Activated naive CD4-positive, alpha-beta T cell treated with anti-CD3 and anti-CD28 coated beads for 36 hours (primary cell): ENCODE measurements around the gene YY1AP1. TPM values are rescaled to one million over a fixed set of nuclear protein-coding genes. Genes with fewer than 3 reads are reported as not detected.
"Not testable (repeated sequence)": the region's sequence is repeated elsewhere in the genome, so short reads cannot be mapped to it uniquely, and the experiment has no call there.

Experiments
- CTCF ChIA-PET: fragments of 350-600 bp; sonication (Branson Sonifier 250); formaldehyde crosslinking; loops from one replicate; lab custom pipeline; 2021; ENCODE audit warnings: antibody characterized with exemption; lab: Charles Lee
- DNase-seq: peaks from one replicate; pipeline ENCODE4 v3.0.0-alpha.2; 2020
- H3K27ac Mint-ChIP-seq: one replicate; pipeline ENCODE4 v1.8.0; 2021; ENCODE audit warnings: mild to moderate bottlenecking, mixed read lengths
- H3K27me3 Mint-ChIP-seq: one replicate; pipeline ENCODE4 v1.8.0; 2021; ENCODE audit warnings: low read depth, mixed read lengths
- H3K36me3 Mint-ChIP-seq: one replicate; pipeline ENCODE4 v1.8.0; 2021; ENCODE audit warnings: low read depth, mixed read lengths
- H3K4me1 Mint-ChIP-seq: one replicate; pipeline ENCODE4 v1.8.0; 2021; ENCODE audit warnings: low read depth, mixed read lengths
- H3K4me3 Mint-ChIP-seq: one replicate; pipeline ENCODE4 v1.8.0; 2021; ENCODE audit warnings: mild to moderate bottlenecking, moderate library complexity, mixed read lengths
- H3K9me3 Mint-ChIP-seq: one replicate; pipeline ENCODE4 v1.8.0; 2021; ENCODE audit warnings: mixed read lengths
- intact Hi-C: fragments of 100-400 bp; cut with micrococcal nuclease; formaldehyde crosslinking; loops from one replicate; pipeline ENCODE4 v1.15.1; 2023
- total RNA-seq, 2 experiments: library from RNA; stranded (reverse); gene quantifications; one replicate each; pipeline ENCODE4 v1.2.3, GENCODE V29; 2021

Gene YY1AP1, protein sequence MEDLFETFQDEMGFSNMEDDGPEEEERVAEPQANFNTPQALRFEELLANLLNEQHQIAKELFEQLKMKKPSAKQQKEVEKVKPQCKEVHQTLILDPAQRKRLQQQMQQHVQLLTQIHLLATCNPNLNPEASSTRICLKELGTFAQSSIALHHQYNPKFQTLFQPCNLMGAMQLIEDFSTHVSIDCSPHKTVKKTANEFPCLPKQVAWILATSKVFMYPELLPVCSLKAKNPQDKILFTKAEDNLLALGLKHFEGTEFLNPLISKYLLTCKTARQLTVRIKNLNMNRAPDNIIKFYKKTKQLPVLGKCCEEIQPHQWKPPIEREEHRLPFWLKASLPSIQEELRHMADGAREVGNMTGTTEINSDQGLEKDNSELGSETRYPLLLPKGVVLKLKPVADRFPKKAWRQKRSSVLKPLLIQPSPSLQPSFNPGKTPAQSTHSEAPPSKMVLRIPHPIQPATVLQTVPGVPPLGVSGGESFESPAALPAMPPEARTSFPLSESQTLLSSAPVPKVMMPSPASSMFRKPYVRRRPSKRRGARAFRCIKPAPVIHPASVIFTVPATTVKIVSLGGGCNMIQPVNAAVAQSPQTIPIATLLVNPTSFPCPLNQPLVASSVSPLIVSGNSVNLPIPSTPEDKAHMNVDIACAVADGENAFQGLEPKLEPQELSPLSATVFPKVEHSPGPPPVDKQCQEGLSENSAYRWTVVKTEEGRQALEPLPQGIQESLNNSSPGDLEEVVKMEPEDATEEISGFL
- total RNA-seq = 10 to 100 TPM; 54.8 to 59.5 TPM

DNA sequence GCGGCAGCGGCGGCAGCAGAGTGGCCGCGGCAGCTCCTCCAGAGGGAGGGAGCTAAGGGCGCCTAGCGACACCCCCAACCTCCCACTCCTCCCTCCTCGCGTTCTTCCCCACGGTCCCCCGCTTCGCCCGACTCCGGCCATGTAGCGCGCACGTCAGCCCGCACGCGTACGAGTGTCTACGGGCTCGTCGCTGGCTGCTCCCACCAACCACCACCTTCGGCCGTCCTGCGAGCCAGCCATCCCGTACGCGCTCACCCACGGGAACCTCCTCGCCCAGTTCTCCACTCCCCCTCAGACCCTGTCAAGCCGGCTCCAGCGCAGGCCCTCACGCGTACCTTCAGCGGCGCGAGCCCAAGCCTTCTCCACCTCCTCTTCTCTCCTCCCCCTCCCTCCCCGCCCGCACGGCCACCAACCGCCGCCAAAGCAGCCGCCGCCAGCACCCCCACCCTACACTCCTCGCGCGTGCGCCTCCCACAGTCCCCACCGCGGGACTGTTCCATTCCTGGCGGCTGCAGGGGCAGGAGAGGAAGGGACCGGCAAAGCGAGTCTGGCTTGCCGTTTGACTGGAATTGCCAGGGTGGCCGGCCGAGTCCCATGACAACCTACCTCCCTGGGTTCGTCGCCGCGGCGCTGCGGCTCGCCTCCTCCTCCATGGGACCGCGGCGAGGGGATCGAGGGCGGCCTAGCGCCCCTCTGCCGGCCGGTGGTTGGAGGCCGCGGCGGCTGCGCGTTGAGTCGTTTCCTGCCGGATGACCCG lies at the start of gene YY1AP1:
Gene YY1AP1, minus strand, starts transcription at position 451 of the 757 bp plus-strand sequence. CDS start 8,338 bp downstream, outside the sequence.
- H3K4me3 Mint-ChIP-seq = peak within 1 kb of the TSS; percentile 97
- peak; percentile 93 for DNase-seq
- H3K27ac Mint-ChIP-seq = peak within 1 kb of the TSS; percentile 95
- peaks cover 70% of the 10 kb centered on the region for H3K4me1 Mint-ChIP-seq
- CTCF ChIA-PET = no interaction called here
- no peaks in the 10 kb centered on the region for H3K27me3 Mint-ChIP-seq
- peaks cover 44% of the 10 kb centered on the region for H3K36me3 Mint-ChIP-seq
- H3K9me3 Mint-ChIP-seq = no peaks in the 10 kb centered on the region
- intact Hi-C loops = loop anchor here (1.0 to 5.0 kb wide), 6 partner anchors 56 to 444 kb away; partner anchors contain the start of genes FDPS, GON4L, KHDC4 and LAMTOR2

DNA sequence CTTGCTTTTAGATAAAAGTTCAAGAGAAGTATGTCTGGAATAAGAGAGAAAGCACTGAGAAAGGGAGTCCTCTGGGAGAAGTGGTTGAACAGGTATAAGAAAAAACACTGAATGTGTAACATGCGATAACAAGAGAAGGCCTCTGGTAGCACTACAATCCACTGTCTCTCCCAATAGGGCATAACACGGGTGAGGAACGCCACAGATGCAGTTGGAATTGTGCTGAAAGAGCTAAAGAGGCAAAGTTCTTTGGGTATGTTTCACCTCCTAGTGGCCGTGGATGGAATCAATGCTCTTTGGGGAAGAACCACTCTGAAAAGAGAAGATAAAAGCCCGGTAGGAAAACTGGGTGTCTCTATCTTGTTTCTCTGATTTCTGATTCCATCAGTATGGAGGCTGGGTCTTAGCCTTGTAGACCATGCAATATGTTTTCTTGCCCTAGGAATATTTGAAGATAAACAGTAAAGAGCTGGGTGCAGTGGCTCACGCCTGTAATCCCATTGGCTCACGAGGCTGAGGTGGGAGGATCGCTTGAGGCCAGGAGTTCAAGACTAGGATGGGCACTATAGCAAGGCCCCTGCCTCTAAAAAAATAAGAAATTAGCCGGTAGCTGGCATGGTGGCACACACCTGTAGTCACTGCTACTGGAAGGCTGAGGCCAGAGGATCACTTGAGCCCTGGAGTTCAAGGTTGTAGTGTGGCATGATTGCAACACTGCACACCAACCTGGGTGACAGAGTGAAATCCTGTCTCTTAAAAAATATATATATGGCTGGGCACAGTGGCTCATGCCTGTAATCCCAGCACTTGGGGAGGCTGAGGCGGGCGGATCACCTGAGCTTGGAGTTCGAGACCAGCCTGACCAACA lies 40.7 kb upstream of the YY1AP1 start:
- H3K4me1 Mint-ChIP-seq = no peaks in the 10 kb centered on the region
- CTCF ChIA-PET = interaction anchor here (0.5 to 1.5 kb wide), 7 partner anchors 8 to 478 kb away, joined by 3 to 6 read pairs (median 3); partner anchors contain the start of gene RUSC1
- no peaks in the 10 kb centered on the region for H3K9me3 Mint-ChIP-seq
- H3K27ac Mint-ChIP-seq = no peak overlapping the region
- intact Hi-C loops = no loop called here
- peak; percentile 49 for DNase-seq
- H3K4me3 Mint-ChIP-seq = no peak overlapping the region
- H3K36me3 Mint-ChIP-seq = peaks cover 8% of the 10 kb centered on the region
- no peaks in the 10 kb centered on the region for H3K27me3 Mint-ChIP-seq

DNA sequence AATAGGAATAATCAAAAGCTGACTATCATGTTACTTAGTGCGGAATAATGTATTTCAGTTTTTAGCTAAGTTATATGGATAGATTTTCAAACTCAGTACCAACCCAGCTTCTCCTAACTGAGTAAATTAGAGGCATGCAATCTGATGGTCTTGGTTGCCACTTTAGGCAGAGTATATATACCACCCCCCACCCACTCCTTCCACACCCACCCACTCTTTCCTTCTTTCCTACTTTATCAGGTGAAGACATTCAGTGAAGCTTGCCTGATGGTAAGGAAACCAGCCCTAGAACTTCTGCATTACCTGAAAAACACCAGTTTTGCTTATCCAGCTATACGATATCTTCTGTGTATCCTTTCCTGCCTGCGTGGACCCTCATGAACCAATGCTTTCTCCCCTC lies 36.6 kb upstream of the YY1AP1 start:
- Mint-ChIP-seq H3K9me3 (no peaks in the 10 kb centered on the region), H3K36me3 (peaks cover 10% of the 10 kb centered on the region), H3K27ac (no peak overlapping the region), H3K4me3 (no peak overlapping the region), H3K4me1 (no peaks in the 10 kb centered on the region), H3K27me3 (no peaks in the 10 kb centered on the region)
- no peak for DNase-seq
- CTCF ChIA-PET = interaction anchor here (0.8 kb wide), 1 partner anchor 9 kb away, joined by 3 read pairs; no protein-coding TSS in a partner anchor
- intact Hi-C loops = no loop called here

DNA sequence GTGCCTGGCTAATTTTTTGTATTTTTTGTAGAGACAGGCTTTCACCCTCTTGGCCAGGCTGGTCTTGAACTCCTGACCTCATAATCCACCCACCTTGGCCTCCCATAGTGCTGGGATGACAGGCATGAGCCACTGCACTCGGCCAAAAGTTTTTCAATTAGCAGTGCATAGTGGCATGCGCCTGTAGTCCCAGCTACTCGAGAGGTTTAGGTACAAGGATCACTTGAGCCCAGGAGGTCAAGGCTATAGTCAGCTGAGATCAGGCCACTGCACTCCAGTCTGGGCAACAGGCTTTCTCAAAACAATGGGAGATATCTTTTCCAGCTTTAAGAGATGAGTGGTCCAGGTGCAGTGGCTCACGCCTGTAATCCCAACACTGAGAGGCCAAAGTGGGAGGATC lies 31.1 kb upstream of the YY1AP1 start:
- no peak for DNase-seq
- CTCF ChIA-PET = interaction anchor here (1.7 kb wide), 1 partner anchor 469 kb away, joined by 3 read pairs; no protein-coding TSS in a partner anchor
- H3K9me3 Mint-ChIP-seq = no peaks in the 10 kb centered on the region
- H3K4me1 Mint-ChIP-seq = peaks cover 14% of the 10 kb centered on the region
- H3K4me3 Mint-ChIP-seq = no peak overlapping the region
- H3K27ac Mint-ChIP-seq = no peak overlapping the region
- peaks cover 9% of the 10 kb centered on the region for H3K36me3 Mint-ChIP-seq
- no peaks in the 10 kb centered on the region for H3K27me3 Mint-ChIP-seq
- intact Hi-C loops = no loop called here

DNA sequence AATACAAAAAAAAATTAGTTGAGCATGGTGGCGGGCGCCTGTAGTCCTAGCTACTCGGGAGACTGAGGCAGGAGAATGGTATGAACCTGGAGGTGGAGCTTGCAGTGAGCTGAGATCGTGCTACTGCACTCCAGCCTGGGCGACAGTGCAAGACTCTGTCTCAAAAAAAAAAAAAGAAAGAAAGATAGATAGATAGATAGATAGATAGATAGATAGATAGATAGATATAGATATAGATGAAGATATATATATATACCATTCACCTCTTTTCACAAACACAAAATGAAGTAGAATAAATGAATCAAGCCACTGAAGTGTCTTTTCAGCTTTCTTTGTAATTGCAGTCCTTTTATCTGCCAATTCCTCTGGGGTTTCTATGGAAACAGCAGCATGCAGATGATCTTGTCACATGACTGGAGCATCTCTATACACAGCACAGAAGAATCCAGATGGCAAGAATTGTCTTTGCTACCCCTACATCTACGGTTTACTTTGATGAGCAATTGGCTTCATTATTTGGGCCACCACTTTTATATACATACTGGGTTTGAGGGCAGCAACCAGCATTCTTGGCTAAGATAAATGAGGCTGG lies 30.0 kb upstream of the YY1AP1 start:
- DNase-seq, intact Hi-C loops, H3K4me3 Mint-ChIP-seq, H3K9me3 Mint-ChIP-seq, H3K36me3 Mint-ChIP-seq, H3K27ac Mint-ChIP-seq, H3K27me3 Mint-ChIP-seq: not testable (repeated sequence)
- peaks cover 14% of the 10 kb centered on the region for H3K4me1 Mint-ChIP-seq
- CTCF ChIA-PET = interaction anchor here (0.5 to 1.7 kb wide), 3 partner anchors 8 to 467 kb away, joined by 3 to 4 read pairs (median 3); no protein-coding TSS in a partner anchor

DNA sequence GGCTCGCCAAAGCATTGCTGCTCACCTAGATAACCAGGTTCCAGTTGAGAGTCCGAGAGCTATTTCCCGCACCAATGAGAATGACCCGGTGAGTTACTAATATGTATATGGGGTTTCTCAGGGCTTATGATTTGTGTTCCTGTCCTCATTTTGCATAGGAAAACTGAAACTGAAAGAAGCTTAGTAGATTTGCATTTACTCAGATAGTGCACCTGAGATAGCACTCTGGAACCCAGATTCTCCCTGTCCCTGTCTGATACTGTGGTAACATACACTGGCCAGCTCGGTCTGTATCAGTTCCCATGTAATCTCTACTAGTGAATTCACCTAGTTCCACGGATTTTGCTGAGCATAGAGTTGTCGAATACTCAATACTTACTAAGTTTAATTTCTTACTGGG lies 28.5 kb upstream of the YY1AP1 start:
- no peak overlapping the region for H3K4me3 Mint-ChIP-seq
- CTCF ChIA-PET = no interaction called here
- H3K27ac Mint-ChIP-seq = no peak overlapping the region
- DNase-seq = no peak
- peaks cover 14% of the 10 kb centered on the region for H3K36me3 Mint-ChIP-seq
- intact Hi-C loops = no loop called here
- H3K4me1 Mint-ChIP-seq = peaks cover 17% of the 10 kb centered on the region
- no peaks in the 10 kb centered on the region for H3K27me3 Mint-ChIP-seq
- no peaks in the 10 kb centered on the region for H3K9me3 Mint-ChIP-seq

DNA sequence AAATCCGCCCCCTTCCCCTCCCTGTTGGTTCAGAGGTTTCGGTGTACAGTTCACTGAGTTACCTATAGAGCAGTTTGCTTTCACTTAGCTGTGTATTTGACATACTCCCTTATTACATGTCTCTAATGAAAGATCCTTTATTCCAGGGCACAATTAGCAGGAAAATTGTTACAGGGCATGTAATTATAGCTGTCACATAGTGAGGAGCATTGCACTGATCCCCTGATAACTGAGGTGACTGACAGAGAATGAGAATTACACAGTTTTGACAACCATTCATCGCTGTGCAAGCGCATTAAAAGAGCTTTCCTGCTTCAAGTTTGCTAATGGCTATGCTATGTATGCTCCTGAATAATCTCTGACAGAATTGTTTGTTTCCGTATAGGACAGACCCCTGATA lies 27.2 kb upstream of the YY1AP1 start:
- H3K4me1 Mint-ChIP-seq = peaks cover 17% of the 10 kb centered on the region
- peaks cover 13% of the 10 kb centered on the region for H3K36me3 Mint-ChIP-seq
- intact Hi-C loops = no loop called here
- no peak overlapping the region for H3K27ac Mint-ChIP-seq
- no peaks in the 10 kb centered on the region for H3K9me3 Mint-ChIP-seq
- no peaks in the 10 kb centered on the region for H3K27me3 Mint-ChIP-seq
- DNase-seq = no peak
- CTCF ChIA-PET = interaction anchor here (0.6 to 1.5 kb wide), 5 partner anchors 9 to 464 kb away, joined by 3 to 4 read pairs (median 3); no protein-coding TSS in a partner anchor
- no peak overlapping the region for H3K4me3 Mint-ChIP-seq

DNA sequence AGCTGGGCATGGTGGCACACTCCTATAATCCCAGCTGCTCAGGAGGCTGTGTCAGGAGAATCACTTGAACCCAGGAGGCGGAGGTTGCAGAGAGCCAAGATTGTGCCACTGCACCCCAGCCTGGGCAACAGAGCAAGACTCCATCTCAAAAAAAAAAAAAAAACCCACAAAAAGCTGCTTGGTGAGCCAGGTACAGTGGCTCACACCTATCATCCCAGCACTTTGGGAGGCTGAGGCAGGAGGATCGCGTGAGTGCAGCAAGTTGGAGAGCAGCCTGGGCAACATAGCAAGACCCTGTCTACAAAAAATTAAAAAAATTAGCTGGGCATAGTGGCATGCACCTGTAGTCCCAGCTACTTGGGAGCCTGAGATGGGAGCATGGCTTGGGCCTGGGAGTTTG lies 26.5 kb upstream of the YY1AP1 start:
- H3K27ac Mint-ChIP-seq, H3K27me3 Mint-ChIP-seq, intact Hi-C loops, DNase-seq, H3K4me3 Mint-ChIP-seq, H3K9me3 Mint-ChIP-seq: not testable (repeated sequence)
- CTCF ChIA-PET = interaction anchor here (0.6 to 0.8 kb wide), 2 partner anchors 30 to 51 kb away, joined by 3 to 4 read pairs; no protein-coding TSS in a partner anchor
- H3K36me3 Mint-ChIP-seq = peaks cover 13% of the 10 kb centered on the region
- peaks cover 17% of the 10 kb centered on the region for H3K4me1 Mint-ChIP-seq

DNA sequence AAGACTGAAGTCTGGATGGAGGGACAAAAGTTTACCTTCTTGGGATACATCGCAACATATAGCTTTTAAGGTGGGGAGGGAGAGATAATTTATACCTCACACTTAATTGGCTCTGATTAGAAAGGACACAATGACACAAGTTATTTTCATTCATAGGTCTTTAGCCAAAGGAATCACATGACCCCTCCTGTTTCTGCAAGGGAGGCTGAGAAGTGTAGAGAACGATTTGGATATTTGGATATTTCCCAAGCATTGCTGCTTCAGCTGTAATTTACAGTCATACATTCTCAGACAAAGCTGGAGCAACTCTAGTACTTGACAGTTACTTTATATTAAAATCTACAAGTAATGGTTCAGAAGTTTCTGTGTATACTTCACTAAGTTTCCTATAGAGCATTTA lies 24.5 kb upstream of the YY1AP1 start:
- intact Hi-C loops = no loop called here
- H3K27me3 Mint-ChIP-seq = no peaks in the 10 kb centered on the region
- peaks cover 17% of the 10 kb centered on the region for H3K4me1 Mint-ChIP-seq
- no peaks in the 10 kb centered on the region for H3K9me3 Mint-ChIP-seq
- CTCF ChIA-PET = interaction anchor here (0.7 to 1.2 kb wide), 2 partner anchors 10 to 214 kb away, joined by 3 to 5 read pairs; no protein-coding TSS in a partner anchor
- peaks cover 13% of the 10 kb centered on the region for H3K36me3 Mint-ChIP-seq
- DNase-seq = no peak
- H3K27ac Mint-ChIP-seq = no peak overlapping the region
- no peak overlapping the region for H3K4me3 Mint-ChIP-seq

DNA sequence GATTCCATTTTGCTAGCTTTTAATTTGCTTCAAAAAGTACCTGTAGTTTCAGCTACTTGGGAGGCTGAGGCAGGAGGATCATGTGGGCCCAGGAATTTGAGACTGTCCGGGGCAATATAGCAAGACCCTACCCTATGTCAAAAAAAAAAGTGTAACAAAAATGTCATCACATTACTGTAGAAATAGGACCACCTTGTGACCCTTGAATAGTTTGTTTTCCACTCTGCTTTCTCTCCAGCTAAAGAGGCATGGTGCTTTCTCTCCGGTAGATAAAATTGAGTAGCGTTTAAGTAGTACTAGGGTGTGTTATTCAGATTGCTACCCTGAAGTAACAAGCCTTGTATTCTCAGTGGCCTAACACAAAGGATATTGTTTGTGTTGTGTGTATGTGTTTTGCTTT lies 24.1 kb upstream of the YY1AP1 start:
- CTCF ChIA-PET = interaction anchor here (0.7 to 1.2 kb wide), 3 partner anchors 10 to 215 kb away, joined by 3 to 5 read pairs (median 3); no protein-coding TSS in a partner anchor
- DNase-seq, H3K27ac Mint-ChIP-seq, H3K4me3 Mint-ChIP-seq, intact Hi-C loops, H3K9me3 Mint-ChIP-seq, H3K27me3 Mint-ChIP-seq: not testable (repeated sequence)
- peaks cover 13% of the 10 kb centered on the region for H3K36me3 Mint-ChIP-seq
- H3K4me1 Mint-ChIP-seq = peaks cover 20% of the 10 kb centered on the region

DNA sequence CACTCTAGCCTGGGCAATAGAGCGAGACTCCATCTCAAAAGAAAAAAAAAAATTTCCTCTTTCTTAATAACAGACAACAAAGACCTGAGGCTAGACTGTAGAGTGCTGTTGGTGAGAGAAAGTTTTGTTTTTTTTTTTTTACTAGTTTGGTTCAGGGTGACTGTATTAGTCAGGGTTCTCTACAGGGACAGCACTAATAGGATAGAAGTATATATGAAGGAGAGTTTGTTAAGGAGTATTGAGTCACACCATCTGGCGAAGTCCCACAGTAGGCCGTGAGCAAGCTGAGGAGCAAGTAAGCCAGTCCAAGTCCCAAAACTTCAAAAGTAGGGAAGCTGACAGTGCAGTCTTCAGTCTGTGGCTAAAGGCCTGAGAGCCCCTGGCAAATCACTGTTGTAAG lies 22.9 kb upstream of the YY1AP1 start:
- H3K27ac Mint-ChIP-seq, DNase-seq, H3K27me3 Mint-ChIP-seq, H3K9me3 Mint-ChIP-seq, H3K4me3 Mint-ChIP-seq, intact Hi-C loops, CTCF ChIA-PET: not testable (repeated sequence)
- H3K36me3 Mint-ChIP-seq = peaks cover 16% of the 10 kb centered on the region
- H3K4me1 Mint-ChIP-seq = peaks cover 14% of the 10 kb centered on the region
